RWPE1 (cell line): Measurements from ENCODE around the gene TSPAN31.

Experiments used
- CTCF ChIA-PET: fragments of 350-600 bp; sonication (Branson Sonifier 250); formaldehyde crosslinking; extraction: SDS; loops from one replicate; lab custom pipeline; 2021; lab: Yijun Ruan, JAX
- POLR2A ChIA-PET: fragments of 400-600 bp; formaldehyde crosslinking; extraction: SDS; loops from one replicate; lab custom pipeline; 2020; ENCODE audit warnings: antibody characterized with exemption; ENCODE audit not compliant: low non-redundant PET; lab: Yijun Ruan, JAX
- DNase-seq: peaks from one replicate; pipeline ENCODE4 v3.0.0; 2012; ENCODE audit warnings: low spot score
- H3K27ac ChIP-seq: fragments of 450-650 bp; 2 replicates; pipeline ENCODE4 v1.5.1; 2017
- CTCF ChIP-seq: fragments of 450-650 bp; conservative IDR thresholded peaks from 2 replicates; pipeline ENCODE4 v1.5.1; 2017; ENCODE audit warnings: low read depth, mild to moderate bottlenecking

TSPAN31 gene

GRCh38 chr12:57760347-57760982 is 15.6 kb downstream of the TSPAN31 start:
- no peak for DNase-seq
- CTCF ChIA-PET = interaction anchor here (0.6 to 1.0 kb wide), 2 partner anchors 21 to 161 kb away, joined by 3 to 4 read pairs; no protein-coding TSS in a partner anchor
- POLR2A ChIA-PET = no interaction called here
- TF ChIP-seq CTCF = no peak
- no peak overlapping the region for H3K27ac ChIP-seq

- no peak for TF ChIP-seq CTCF
- H3K27ac ChIP-seq = peak overlapping the region; percentile 20; the same call in 1 of the 2 replicates
- CTCF ChIA-PET = no interaction called here
- POLR2A ChIA-PET = no interaction called here
- no peak for DNase-seq
Measured at GRCh38 chr12:57761391-57761998, 16.7 kb downstream of the TSPAN31 start.

- DNase-seq = no peak
- ChIA-PET POLR2A (no interaction called here), CTCF (no interaction called here)
- no peak overlapping the region for H3K27ac ChIP-seq
- TF ChIP-seq CTCF = no peak
Measured at GRCh38 chr12:57762463-57762862, 17.6 kb downstream of the TSPAN31 start.

GRCh38 chr12:57763881-57764661 is 19.2 kb downstream of the TSPAN31 start:
- ChIA-PET POLR2A (no interaction called here), CTCF (interaction anchor here (0.9 kb wide), 1 partner anchor 8 kb away, joined by 3 read pairs; no protein-coding TSS in a partner anchor)
- peak overlapping the region; percentile 89 for H3K27ac ChIP-seq
- no peak for DNase-seq
- TF ChIP-seq CTCF = no peak

GRCh38 chr12:57764662-57765002 is 19.8 kb downstream of the TSPAN31 start:
- TF ChIP-seq CTCF = no peak
- CTCF ChIA-PET = interaction anchor here (0.9 to 1.0 kb wide), 2 partner anchors 9 to 36 kb away, joined by 3 read pairs; no protein-coding TSS in a partner anchor
- peak overlapping the region; percentile 89 for H3K27ac ChIP-seq
- POLR2A ChIA-PET = no interaction called here
- no peak for DNase-seq

- TF ChIP-seq CTCF = peak; percentile 67
- POLR2A ChIA-PET = no interaction called here
- peak overlapping the region; percentile 89 for H3K27ac ChIP-seq
- DNase-seq = peak; percentile 69
- CTCF ChIA-PET = interaction anchor here (0.9 to 1.0 kb wide), 2 partner anchors 9 to 35 kb away, joined by 3 read pairs; no protein-coding TSS in a partner anchor
Measured at GRCh38 chr12:57765003-57765697, 20.3 kb downstream of the TSPAN31 start.
